Subcutaneous abdominal adipose tissue (tissue), 5 donors: ENCODE data around the gene LCA5.

Source experiments
- H3K27ac ChIP-seq: one replicate; pipeline ENCODE4 v1.7.0; 2013; ENCODE audit warnings: low read depth, mild to moderate bottlenecking, inconsistent platforms, low read length, moderate library complexity
- H3K27me3 ChIP-seq, 5 donors: one replicate each; pipeline ENCODE4 v1.7.0; 2013; ENCODE audit warnings: low read length in 5 of 5, inconsistent platforms in 1 of 5; ENCODE audit not compliant: control insufficient read depth in 5 of 5, insufficient read depth in 4 of 5
- H3K36me3 ChIP-seq, 5 donors: one replicate each; pipeline ENCODE4 v1.7.0; 2013; ENCODE audit warnings: low read length in 5 of 5; ENCODE audit not compliant: control insufficient read depth in 5 of 5, insufficient read depth in 5 of 5
- H3K4me1 ChIP-seq, 5 donors: one replicate each; pipeline ENCODE4 v1.7.0; 2013; ENCODE audit warnings: low read length in 5 of 5, mild to moderate bottlenecking in 3 of 5, moderate library complexity in 1 of 5; ENCODE audit not compliant: control insufficient read depth in 5 of 5, insufficient read depth in 5 of 5
- H3K4me3 ChIP-seq, 5 donors: one replicate each; pipeline ENCODE4 v1.7.0; 2013; ENCODE audit warnings: low read length in 5 of 5, low read depth in 1 of 5
- H3K9ac ChIP-seq, 5 donors: one replicate each; pipeline ENCODE4 v1.7.0; 2013; ENCODE audit warnings: low read length in 5 of 5, mild to moderate bottlenecking in 4 of 5, moderate library complexity in 3 of 5
- H3K9me3 ChIP-seq, 5 donors: one replicate each; pipeline ENCODE4 v1.7.0; 2013; ENCODE audit warnings: low read length in 5 of 5; ENCODE audit not compliant: control insufficient read depth in 5 of 5
- donor health status: healthy.
- donor health status: healthy.
- donor health status: healthy.
- donor health status: healthy.
- donor health status: healthy.

The LCA5 gene

DNA sequence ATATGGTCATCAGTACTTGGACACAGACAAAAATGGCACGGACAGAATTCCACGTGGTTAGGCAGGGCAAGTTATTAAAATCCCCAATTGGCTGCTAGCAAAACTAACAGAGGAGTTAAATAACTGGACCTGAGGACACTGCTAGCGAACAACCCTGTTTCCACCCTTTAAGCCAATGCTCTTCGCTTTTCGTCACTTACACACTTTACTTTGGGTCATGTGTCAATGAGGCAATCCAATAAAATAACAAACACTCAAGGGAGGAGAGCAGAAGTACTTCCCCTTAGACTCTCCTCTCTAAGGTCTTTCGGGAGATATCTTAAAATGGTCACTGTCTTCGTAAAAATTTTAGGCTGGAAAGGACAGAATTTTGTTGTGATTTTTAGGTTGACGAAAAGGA is 68.6 kb downstream of the LCA5 start:
- Histone ChIP-seq H3K36me3 (no peaks in the 10 kb centered on the region), H3K27ac (no peak overlapping the region), H3K9ac (no peak overlapping the region), H3K4me3 (no peak overlapping the region), H3K4me1 (peaks cover 0 to 30% (median 21%) of the 10 kb centered on the region in 5 donors), H3K9me3 (no peaks in the 10 kb centered on the region), H3K27me3 (no peaks in the 10 kb centered on the region)

GRCh38 chr6:79468116-79468515 is 69.1 kb downstream of the LCA5 start:
- H3K9ac ChIP-seq = no peak overlapping the region
- no peak overlapping the region for H3K27ac ChIP-seq
- peaks cover 0 to 30% (median 21%) of the 10 kb centered on the region in 5 donors for H3K4me1 ChIP-seq
- H3K4me3 ChIP-seq = no peak overlapping the region
- H3K9me3 ChIP-seq = no peaks in the 10 kb centered on the region
- H3K27me3 ChIP-seq = no peaks in the 10 kb centered on the region
- H3K36me3 ChIP-seq = no peaks in the 10 kb centered on the region

- H3K4me1 ChIP-seq = peaks cover 0 to 30% (median 21%) of the 10 kb centered on the region in 5 donors
- H3K4me3 ChIP-seq = no peak overlapping the region
- H3K9me3 ChIP-seq = no peaks in the 10 kb centered on the region
- H3K27me3 ChIP-seq = no peaks in the 10 kb centered on the region
- no peaks in the 10 kb centered on the region for H3K36me3 ChIP-seq
- no peak overlapping the region for H3K27ac ChIP-seq
- no peak overlapping the region for H3K9ac ChIP-seq
Measured at GRCh38 chr6:79467716-79468115, 69.5 kb downstream of the LCA5 start.

- H3K4me3 ChIP-seq = no peak overlapping the region
- H3K4me1 ChIP-seq = peaks cover 0 to 30% (median 21%) of the 10 kb centered on the region in 5 donors
- no peaks in the 10 kb centered on the region for H3K36me3 ChIP-seq
- H3K9ac ChIP-seq = no peak overlapping the region
- no peaks in the 10 kb centered on the region for H3K27me3 ChIP-seq
- no peaks in the 10 kb centered on the region for H3K9me3 ChIP-seq
- H3K27ac ChIP-seq = no peak overlapping the region
Measured at GRCh38 chr6:79466207-79466834, 70.9 kb downstream of the LCA5 start.

DNA sequence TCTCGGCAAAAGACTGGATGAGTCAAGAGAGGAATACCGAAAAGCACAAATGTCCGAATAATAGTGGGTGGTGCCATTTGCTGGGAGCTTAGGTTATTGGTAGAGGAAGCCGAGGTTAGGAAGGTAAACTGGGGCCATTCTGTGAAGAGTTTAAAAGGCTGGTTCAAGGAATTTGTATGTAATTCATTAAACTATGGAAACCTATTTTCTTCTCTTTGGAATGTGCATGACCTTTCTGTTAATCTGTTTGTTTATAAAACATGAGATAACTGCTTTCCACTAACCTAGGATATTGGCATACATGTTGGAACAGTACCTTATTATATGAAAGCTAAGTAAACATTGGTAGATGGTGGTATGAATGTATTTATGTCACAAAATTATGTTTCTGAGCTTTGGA is 71.8 kb downstream of the LCA5 start:
- H3K4me1 ChIP-seq = peaks cover 0 to 32% (median 20%) of the 10 kb centered on the region in 5 donors
- no peak overlapping the region for H3K27ac ChIP-seq
- H3K9ac ChIP-seq = no peak overlapping the region
- no peaks in the 10 kb centered on the region for H3K36me3 ChIP-seq
- H3K27me3 ChIP-seq = no peaks in the 10 kb centered on the region
- no peaks in the 10 kb centered on the region for H3K9me3 ChIP-seq
- H3K4me3 ChIP-seq = no peak overlapping the region

GRCh38 chr6:79463621-79464050 is 73.6 kb downstream of the LCA5 start:
- Histone ChIP-seq H3K4me1 (peaks cover 0 to 23% (median 9%) of the 10 kb centered on the region in 5 donors), H3K36me3 (no peaks in the 10 kb centered on the region), H3K9me3 (no peaks in the 10 kb centered on the region), H3K27ac (no peak overlapping the region), H3K27me3 (no peaks in the 10 kb centered on the region), H3K4me3 (no peak overlapping the region), H3K9ac (no peak overlapping the region)

DNA sequence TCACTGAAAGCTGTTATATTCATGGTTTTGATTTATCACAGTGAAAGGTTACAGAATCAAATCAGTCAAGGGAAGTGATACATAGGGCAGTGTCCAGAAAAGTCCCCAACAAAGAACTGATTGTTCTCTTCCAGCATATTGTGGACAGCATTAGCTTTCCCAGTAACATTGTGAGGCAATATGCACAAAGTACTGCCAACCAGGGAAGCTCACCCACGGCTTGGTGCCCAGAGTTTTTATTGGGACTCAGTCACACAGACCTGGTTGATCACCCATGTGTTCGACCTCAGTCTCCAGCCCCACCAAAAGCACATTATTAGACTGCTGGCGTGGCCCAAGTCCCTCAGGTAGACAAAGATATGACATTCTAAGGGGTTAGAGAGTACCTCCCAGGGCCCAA is 76.0 kb downstream of the LCA5 start:
- no peaks in the 10 kb centered on the region for H3K27me3 ChIP-seq
- no peak overlapping the region for H3K27ac ChIP-seq
- peaks cover 0 to 8% (median 0%) of the 10 kb centered on the region in 5 donors for H3K4me1 ChIP-seq
- no peaks in the 10 kb centered on the region for H3K36me3 ChIP-seq
- H3K4me3 ChIP-seq = no peak overlapping the region
- H3K9ac ChIP-seq = no peak overlapping the region
- no peaks in the 10 kb centered on the region for H3K9me3 ChIP-seq

DNA sequence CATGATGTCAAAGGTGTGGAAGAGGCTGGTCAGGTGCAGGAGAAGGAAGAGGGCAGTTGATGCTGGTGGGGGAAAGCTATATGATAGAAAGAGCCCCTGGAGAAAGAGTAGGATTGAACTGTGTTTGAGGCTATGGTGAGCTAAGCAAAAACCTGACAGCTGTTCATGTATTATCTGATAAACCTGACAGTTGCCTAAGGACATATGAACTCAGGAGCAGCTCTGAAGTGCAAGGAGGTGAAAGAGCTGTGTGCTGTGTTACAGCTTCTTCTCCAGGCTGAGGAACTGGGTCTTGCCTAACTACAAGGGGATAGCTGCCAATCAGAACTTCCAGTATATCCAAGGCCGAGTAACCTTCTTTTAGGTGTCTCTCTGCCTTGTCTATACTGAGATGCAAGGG is 81.8 kb downstream of the LCA5 start:
- Histone ChIP-seq H3K9me3 (no peaks in the 10 kb centered on the region), H3K27me3 (no peaks in the 10 kb centered on the region), H3K36me3 (no peaks in the 10 kb centered on the region), H3K4me3 (no peak overlapping the region), H3K27ac (no peak overlapping the region), H3K9ac (no peak overlapping the region), H3K4me1 (peaks cover 0 to 18% (median 8%) of the 10 kb centered on the region in 5 donors)

DNA sequence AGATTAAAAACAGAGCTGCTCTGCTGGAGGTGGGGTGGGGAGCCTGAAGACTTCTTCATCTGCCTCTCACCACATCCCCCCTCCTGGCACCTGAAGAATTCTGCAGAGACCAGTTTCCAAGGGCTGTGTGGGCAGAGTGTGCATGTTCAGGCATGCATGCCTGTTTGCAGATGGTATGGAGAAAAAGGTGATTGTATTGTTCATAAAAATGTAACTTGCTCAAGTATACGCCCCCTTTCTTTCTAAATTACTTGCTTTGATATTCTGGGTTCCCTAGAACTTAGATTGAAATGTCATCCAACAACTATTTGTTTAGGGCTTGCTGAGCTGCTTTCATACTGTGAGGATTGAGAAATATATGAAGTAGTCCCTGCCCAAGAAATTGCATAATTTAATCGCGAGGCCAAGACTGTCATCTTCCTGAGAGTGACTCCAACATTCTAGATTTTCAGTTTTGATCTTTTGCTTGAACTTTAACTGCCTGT is 83.6 kb downstream of the LCA5 start:
- no peak overlapping the region for H3K27ac ChIP-seq
- H3K9ac ChIP-seq = no peak overlapping the region
- H3K9me3 ChIP-seq = no peaks in the 10 kb centered on the region
- no peaks in the 10 kb centered on the region for H3K36me3 ChIP-seq
- H3K4me1 ChIP-seq = peaks cover 0 to 18% (median 8%) of the 10 kb centered on the region in 5 donors
- no peaks in the 10 kb centered on the region for H3K27me3 ChIP-seq
- peak overlapping the region in 1 of 5 donors; percentile 26 for H3K4me3 ChIP-seq

DNA sequence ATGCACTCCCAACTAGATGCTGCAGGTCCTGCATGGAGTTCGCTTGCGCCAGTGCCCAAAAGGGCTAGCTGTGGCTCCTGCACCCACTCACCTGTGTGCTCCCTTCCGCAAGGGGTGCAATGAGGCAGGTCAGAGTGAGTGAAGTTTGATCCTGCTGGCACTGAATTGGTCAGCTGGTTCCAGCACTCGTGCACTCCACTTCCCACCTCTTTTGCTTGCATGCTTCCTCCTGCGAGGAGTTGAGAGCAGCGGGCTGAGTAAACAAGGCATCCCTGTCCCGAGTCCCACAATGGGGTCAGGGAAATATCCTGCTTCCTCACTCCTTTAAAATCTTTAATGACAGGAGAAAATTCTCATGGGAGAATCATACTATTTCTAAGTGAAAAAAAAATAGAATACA is 86.2 kb downstream of the LCA5 start:
- peaks cover 0 to 18% (median 8%) of the 10 kb centered on the region in 5 donors for H3K4me1 ChIP-seq
- no peaks in the 10 kb centered on the region for H3K27me3 ChIP-seq
- no peak overlapping the region for H3K9ac ChIP-seq
- no peaks in the 10 kb centered on the region for H3K9me3 ChIP-seq
- H3K36me3 ChIP-seq = no peaks in the 10 kb centered on the region
- H3K4me3 ChIP-seq = no peak overlapping the region
- H3K27ac ChIP-seq = no peak overlapping the region
